H1 (cell line): Measurements from ENCODE around the gene HDAC11. TPM values are rescaled to one million over a fixed set of nuclear protein-coding genes. Genes with fewer than 3 reads are reported as not detected.

Source experiments
- CREB1 ChIP-seq: IDR thresholded peaks from 2 replicates; pipeline ENCODE4 v1.6.1; 2012; ENCODE audit warnings: inconsistent platforms
- EP300 ChIP-seq, 2 experiments: IDR thresholded peaks; 1 replicate in 1 of 2; 2 replicates in 1 of 2; pipeline ENCODE4 v1.6.1; 2011 to 2012; ENCODE audit warnings: low read depth in 2 of 2, low read length in 2 of 2, mild to moderate bottlenecking in 2 of 2, borderline replicate concordance in 1 of 2, inconsistent platforms in 1 of 2, moderate library complexity in 1 of 2
- SIRT6 ChIP-seq: IDR thresholded peaks from one replicate; pipeline ENCODE4 v1.7.1; 2012; ENCODE audit warnings: low read length, inconsistent platforms
- polyA plus RNA-seq, 7 experiments: library from polyadenylated mRNA; depleted of rRNA in 3 of 7; stranded (reverse) in 5 of 7; unstranded in 2 of 7; fragments of >200 nt in 5 of 7; fragments of 200-250 nt in 2 of 7; gene quantifications; 1 replicate in 5 of 7; 2 replicates in 1 of 7; 4 replicates in 1 of 7; pipeline versions ENCODE4 v1.2.1 to v1.2.3, GENCODE V29; 2011 to 2013; ENCODE audit warnings: missing spikeins in 2 of 7, mixed read lengths in 2 of 7
- total RNA-seq: library from RNA; stranded (reverse); fragmentation: NEBNext Ultra II Directional; extraction: Animal tissue kit (Norgen Biotek cat#: 25700); gene quantifications from 2 replicates; pipeline ENCODE4 v1.2.1, GENCODE V29; 2021

The HDAC11 gene
- total and polyA plus RNA-seq, 2 of the 8 experiments (the other 6 are each of a cell fraction or from before 2014, with no cell fraction given): 6.8 to 7.4 TPM

DNA sequence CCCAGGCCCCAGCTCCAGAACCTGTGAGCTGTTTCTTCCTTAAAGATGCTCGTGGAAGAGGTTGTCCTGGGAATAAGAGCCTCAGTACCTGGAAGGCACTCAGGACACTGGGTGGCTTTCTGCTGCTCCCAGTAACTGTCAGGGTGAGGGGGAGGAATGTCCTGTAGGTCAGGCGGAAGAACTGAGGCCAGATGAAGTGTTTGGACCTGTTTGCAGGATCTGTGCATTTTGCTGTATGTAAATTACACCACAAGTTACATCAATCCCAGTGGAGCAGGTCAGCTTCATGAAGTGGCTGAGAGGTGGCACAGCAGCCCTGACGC is 27.1 kb downstream of the HDAC11 start (continued):
- TF ChIP-seq SIRT6: no peak
- no peak for TF ChIP-seq CREB1
- TF ChIP-seq EP300 (IDR thresholded peaks at IDR 0.05; ENCODE audit: borderline replicate concordance in 1 of 2, low read depth in 2 of 2, low read length in 2 of 2): no peak
